Stomach smooth muscle (tissue), 2 donors: ENCODE results near the gene KIF25.

Experiments
- H3K27ac ChIP-seq: one replicate; pipeline ENCODE4 v1.7.0; 2013; ENCODE audit warnings: mild to moderate bottlenecking, low read length, inconsistent platforms
- H3K27me3 ChIP-seq, 2 donors: one replicate each; pipeline ENCODE4 v1.7.0; 2013; ENCODE audit warnings: low read length in 2 of 2; ENCODE audit not compliant: insufficient read depth in 2 of 2, control insufficient read depth in 1 of 2
- H3K36me3 ChIP-seq, 2 donors: one replicate each; pipeline ENCODE4 v1.7.0; 2013; ENCODE audit warnings: low read length in 2 of 2; ENCODE audit not compliant: control insufficient read depth in 2 of 2, insufficient read depth in 2 of 2
- H3K4me1 ChIP-seq: one replicate; pipeline ENCODE4 v1.7.0; 2013; ENCODE audit warnings: low read length; ENCODE audit not compliant: control insufficient read depth, insufficient read depth
- H3K4me3 ChIP-seq, 2 donors: one replicate each; pipeline ENCODE4 v1.7.0; 2013; ENCODE audit warnings: low read length in 2 of 2
- H3K9ac ChIP-seq, 2 donors: one replicate each; pipeline ENCODE4 v1.7.0; 2013; ENCODE audit warnings: low read length in 2 of 2, mild to moderate bottlenecking in 1 of 2
- H3K9me3 ChIP-seq, 2 donors: one replicate each; pipeline ENCODE4 v1.7.0; 2013; ENCODE audit warnings: low read length in 2 of 2; ENCODE audit not compliant: control insufficient read depth in 2 of 2
- donor health status: healthy.
- donor health status: Pancreatic carcinoma.

The KIF25 gene

DNA sequence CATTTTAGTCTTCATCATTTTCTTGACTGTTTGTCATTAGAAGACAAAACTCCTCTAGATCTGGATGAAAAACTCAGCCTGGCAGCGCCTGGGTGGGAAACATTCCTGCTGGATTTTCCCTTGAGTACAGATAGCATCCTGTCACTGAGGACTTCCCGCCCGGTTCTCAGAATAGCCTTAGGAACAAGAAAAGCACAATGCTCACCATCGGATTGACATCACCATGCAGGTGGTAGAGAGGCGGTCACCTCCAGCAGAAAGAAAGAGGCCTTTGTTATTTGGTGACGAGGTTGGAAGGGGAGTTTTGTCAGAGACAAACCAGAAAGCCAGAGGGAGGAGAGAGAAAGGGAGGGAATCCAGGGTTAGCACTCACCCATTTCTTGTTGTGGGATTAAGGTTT is 39.8 kb downstream of the KIF25 start:
- peaks cover 8% of the 10 kb centered on the region for H3K4me1 ChIP-seq
- no peaks in the 10 kb centered on the region for H3K36me3 ChIP-seq
- no peak overlapping the region for H3K27ac ChIP-seq
- no peaks in the 10 kb centered on the region for H3K27me3 ChIP-seq
- no peak overlapping the region for H3K4me3 ChIP-seq
- no peak overlapping the region for H3K9ac ChIP-seq
- H3K9me3 ChIP-seq, result peaks cover 0 to 17% of the 10 kb centered on the region in 2 donors

DNA sequence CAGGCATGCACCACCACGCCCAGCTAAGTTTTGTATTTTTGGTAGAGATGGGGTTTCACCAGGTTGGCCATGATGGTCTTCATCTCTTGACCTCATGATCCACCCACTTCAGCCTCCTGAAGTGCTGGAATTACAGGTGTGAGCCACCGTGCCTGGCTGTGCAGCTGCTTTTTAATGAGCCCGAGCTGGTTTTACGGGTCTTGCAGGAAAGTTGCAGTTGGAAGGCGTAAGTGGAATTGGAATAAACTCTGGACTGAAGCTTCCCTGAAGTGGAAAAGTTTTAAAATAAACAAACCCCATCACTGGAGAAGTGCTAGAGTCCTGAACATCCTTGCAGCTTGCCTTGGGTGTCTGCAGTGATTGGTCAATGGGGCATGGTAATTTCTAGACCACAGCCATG is 40.4 kb downstream of the KIF25 start:
- Histone ChIP-seq H3K36me3 (no peaks in the 10 kb centered on the region), H3K9ac (no peak overlapping the region), H3K4me3 (no peak overlapping the region), H3K27ac (no peak overlapping the region), H3K4me1 (peaks cover 8% of the 10 kb centered on the region), H3K27me3 (no peaks in the 10 kb centered on the region), H3K9me3 (peaks cover 0 to 17% of the 10 kb centered on the region in 2 donors)

DNA sequence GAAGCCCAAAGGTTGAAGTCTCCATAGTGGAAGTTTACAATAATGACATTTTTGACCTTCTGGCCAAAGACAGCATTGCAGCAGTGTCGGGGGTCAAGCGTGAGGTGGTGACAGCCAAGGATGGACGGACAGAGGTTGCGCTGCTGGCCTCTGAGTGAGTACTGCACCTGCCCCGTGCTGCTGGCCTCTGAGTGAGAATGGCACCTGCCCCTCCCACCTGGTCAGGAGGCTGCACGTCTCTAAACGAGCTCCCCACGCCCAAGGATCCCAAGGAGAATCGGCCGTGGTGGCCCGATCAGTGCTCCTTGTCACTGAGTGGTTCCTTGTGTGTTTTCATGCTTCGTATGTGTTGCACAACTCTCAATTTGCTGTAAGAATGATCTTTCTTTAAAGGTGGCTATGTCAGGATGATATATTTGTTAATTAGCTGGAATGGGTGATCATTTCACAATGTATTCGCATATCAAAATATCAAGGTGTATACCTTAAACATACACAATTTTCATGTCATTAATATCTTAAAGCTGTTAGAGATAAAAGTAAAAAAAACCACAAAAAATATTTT is 41.2 kb downstream of the KIF25 start:
- Histone ChIP-seq H3K27ac (no peak overlapping the region), H3K9me3 (peaks cover 0 to 17% of the 10 kb centered on the region in 2 donors), H3K9ac (no peak overlapping the region), H3K27me3 (no peaks in the 10 kb centered on the region), H3K4me3 (no peak overlapping the region), H3K4me1 (peaks cover 8% of the 10 kb centered on the region), H3K36me3 (no peaks in the 10 kb centered on the region)

DNA sequence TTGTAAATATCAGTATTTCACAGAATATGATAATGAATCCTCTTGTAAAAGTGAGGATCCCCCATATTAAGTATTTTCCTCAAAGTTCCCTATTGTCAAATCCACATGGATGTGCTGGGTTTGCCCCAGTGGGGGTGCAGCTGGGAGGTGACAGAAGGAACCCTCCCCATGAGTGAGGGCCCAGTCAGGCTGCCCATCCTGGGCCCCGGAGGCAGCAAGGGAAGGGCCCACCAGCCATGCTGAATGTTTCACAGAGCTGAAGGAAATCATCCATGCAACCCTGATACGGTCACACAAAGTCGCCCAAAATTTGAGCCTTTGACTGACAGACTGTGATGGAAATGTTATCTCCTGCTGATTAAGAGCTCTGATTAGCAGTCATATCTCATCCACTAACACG is 41.8 kb downstream of the KIF25 start:
- no peak overlapping the region for H3K9ac ChIP-seq
- H3K4me3 ChIP-seq, result no peak overlapping the region
- H3K27ac ChIP-seq, result no peak overlapping the region
- no peaks in the 10 kb centered on the region for H3K27me3 ChIP-seq
- H3K4me1 ChIP-seq, result peaks cover 8% of the 10 kb centered on the region
- no peaks in the 10 kb centered on the region for H3K36me3 ChIP-seq
- peaks cover 0 to 17% of the 10 kb centered on the region in 2 donors for H3K9me3 ChIP-seq

DNA sequence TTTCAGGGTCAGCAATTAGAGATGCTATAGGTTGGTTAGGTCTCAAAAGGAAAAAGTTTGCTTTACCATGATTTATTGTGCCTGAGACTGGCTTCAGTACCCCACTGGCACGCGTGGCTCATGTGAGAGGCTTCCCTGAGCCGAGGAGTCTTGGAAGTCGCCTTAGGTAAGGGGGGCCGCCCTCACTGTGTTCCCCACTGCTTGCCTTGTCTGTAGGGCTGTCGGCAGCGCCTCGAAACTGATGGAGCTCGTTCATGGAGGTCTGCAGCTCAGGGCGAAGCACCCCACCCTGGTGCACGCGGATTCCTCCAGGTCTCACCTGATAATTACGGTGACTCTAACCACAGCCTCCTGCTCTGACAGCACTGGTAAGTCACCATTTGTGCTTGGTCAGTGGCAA is 42.4 kb downstream of the KIF25 start:
- Histone ChIP-seq H3K36me3 (no peaks in the 10 kb centered on the region), H3K27me3 (no peaks in the 10 kb centered on the region), H3K27ac (no peak overlapping the region), H3K9ac (no peak overlapping the region), H3K4me1 (peaks cover 8% of the 10 kb centered on the region), H3K4me3 (no peak overlapping the region), H3K9me3 (peaks cover 0 to 17% of the 10 kb centered on the region in 2 donors)

DNA sequence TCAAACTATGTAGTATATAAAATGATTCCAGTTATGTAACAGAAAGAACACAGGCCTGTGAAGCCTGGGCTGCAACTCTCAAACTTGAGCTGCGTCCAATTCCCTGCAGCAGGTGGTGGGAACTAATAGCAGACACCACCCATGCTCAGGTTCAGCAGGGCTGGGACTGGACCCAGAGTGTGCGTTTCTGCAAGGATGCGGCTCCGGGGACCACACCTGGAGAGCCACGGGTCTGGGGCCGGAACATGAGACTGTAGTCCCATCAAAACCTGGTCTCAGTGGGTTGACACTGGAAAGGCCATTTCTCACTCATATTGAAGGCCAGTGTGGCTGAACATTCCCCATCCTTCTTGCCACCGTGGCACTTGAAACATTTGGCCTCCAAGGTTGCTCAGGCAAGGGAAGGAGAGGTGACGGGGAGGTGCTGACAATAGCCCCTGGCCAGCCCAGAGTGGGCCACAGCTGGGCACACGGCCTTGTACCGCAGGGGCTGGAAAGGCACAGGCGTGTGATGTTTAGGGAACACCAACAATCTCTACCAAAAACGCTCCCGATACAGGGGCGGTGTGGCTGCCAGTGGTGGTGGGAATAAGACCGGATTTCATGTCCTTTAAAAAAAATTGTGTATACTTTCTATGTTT is 43.5 kb downstream of the KIF25 start:
- Histone ChIP-seq H3K9ac (no peak overlapping the region), H3K4me3 (no peak overlapping the region), H3K4me1 (peaks cover 1% of the 10 kb centered on the region), H3K27me3 (no peaks in the 10 kb centered on the region), H3K27ac (no peak overlapping the region), H3K9me3 (peaks cover 0 to 17% of the 10 kb centered on the region in 2 donors), H3K36me3 (no peaks in the 10 kb centered on the region)

DNA sequence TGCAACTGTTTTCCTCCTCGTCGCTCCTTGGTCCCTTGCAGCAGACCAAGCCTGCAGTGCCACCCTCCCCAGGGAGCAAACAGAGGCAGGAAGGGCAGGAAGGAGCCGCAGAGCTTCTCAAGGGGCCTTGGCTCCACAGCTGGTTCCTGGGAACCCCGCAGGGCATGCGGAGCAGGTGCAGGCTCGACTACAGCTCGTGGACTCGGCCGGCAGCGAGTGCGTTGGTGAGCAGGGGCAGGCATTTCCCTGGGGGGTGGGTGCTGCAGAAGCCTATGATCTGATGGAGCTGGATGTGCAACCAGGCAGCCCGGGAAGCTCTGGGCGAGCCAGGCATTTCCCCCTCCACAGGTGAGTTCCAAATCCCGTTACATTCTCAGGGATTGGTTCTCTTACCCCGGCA is 44.5 kb downstream of the KIF25 start:
- no peaks in the 10 kb centered on the region for H3K4me1 ChIP-seq
- H3K4me3 ChIP-seq, result no peak overlapping the region
- H3K27ac ChIP-seq, result no peak overlapping the region
- no peaks in the 10 kb centered on the region for H3K36me3 ChIP-seq
- H3K9me3 ChIP-seq, result peaks cover 0 to 17% of the 10 kb centered on the region in 2 donors
- H3K27me3 ChIP-seq, result no peaks in the 10 kb centered on the region
- no peak overlapping the region for H3K9ac ChIP-seq

DNA sequence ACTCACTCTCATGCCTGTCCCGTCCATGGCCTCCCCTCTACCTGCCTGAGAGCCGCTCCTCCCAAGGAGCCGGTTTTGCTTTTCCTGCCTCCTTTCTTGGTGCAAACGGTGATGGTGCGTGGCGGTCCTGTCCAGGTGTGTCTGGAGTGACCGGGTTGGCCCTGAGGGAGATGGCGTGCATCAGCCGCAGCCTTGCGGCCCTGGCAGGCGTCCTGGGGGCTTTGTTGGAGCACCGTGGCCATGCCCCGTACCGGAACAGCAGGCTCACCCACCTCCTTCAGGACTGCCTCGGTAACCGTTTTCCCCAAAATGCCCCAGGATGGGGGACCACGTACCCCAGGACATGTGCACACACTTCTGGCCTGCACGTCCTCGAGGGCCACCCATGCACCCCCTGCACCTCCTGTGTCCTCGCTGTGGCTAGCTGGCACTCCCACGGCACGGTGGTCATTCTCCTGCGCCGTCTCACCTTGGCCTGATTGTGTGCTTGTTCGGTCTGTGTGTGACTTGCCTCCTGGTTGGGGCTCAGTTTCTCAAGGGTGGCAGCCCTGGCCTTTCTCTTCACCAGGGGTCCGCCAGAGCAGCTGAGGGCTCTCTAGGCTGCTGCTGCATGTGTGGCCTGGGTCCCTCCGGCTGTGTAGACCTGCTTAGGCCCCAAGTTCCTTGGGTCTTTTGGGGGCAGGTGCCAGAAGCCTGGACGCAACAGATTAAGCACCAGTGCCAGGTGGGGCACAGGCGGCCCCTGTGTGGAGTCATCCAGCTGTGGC is 45.1 kb downstream of the KIF25 start:
- H3K4me1 ChIP-seq, result no peaks in the 10 kb centered on the region
- no peak overlapping the region for H3K4me3 ChIP-seq
- H3K27ac ChIP-seq, result no peak overlapping the region
- no peak overlapping the region for H3K9ac ChIP-seq
- H3K27me3 ChIP-seq, result no peaks in the 10 kb centered on the region
- no peaks in the 10 kb centered on the region for H3K36me3 ChIP-seq
- H3K9me3 ChIP-seq, result peaks cover 0 to 17% of the 10 kb centered on the region in 2 donors

DNA sequence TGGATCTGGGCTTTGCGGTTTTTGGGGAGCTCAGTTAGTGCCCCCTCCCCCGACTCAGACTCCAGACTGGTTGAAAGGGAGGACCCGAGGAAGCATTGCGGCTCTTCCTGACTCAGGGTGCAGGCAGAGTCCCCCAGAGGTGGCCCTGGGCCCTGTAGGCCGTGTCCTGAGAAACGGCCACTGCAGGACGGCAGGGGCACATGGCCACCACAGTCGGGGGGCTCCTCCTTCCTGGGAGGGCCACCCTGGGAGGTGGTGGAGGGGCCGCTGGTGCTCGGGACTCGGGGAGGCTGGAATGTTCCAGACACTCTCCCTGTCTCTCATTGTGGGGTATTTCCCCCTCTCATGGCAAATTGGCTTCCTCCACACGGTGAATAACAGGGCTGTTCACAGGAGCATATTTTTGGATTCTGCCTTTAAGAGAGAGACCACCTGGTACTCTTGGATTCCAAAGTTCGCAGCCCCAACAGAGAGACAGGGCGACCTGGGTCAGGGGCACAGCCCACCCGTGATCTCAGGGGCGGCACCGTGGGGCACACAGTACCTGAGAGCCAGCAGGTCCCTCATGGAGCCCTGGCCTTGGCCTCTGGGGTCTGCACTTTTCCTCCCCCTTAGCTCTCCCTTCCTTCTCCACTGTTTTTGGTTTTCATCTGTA is 45.8 kb downstream of the KIF25 start:
- Histone ChIP-seq H3K36me3 (no peaks in the 10 kb centered on the region), H3K9me3 (peaks cover 0 to 17% of the 10 kb centered on the region in 2 donors), H3K4me3 (no peak overlapping the region), H3K4me1 (no peaks in the 10 kb centered on the region), H3K27ac (no peak overlapping the region), H3K27me3 (no peaks in the 10 kb centered on the region), H3K9ac (no peak overlapping the region)

DNA sequence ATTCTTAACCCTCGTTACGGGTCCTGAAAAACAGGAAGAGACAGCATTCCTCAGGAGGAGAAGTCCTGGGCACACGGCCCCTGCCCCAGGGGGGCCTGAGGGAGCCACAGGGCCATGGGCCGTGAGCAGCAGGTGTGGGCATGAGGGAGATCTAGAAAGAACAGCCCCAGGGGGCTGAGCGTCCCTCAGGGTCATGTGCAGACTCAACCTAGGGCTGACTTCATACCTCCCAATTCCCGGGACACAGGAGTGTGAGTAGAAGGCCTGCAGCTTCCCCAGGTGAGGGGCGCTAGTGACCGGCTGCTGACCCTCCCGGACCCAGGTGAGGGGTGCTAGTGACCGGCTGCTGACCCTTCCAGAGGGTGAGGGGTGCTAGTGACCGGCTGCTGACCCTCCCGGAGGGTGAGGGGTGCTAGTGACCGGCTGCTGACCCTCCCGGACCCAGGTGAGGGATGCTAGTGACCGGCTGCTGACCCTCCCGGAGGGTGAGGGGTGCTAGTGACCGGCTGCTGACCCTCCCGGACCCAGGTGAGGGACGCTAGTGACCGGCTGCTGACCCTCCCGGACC is 46.5 kb downstream of the KIF25 start:
- H3K27me3 ChIP-seq, result no peaks in the 10 kb centered on the region
- no peak overlapping the region for H3K4me3 ChIP-seq
- no peaks in the 10 kb centered on the region for H3K36me3 ChIP-seq
- no peak overlapping the region for H3K9ac ChIP-seq
- no peaks in the 10 kb centered on the region for H3K4me1 ChIP-seq
- H3K27ac ChIP-seq, result no peak overlapping the region
- peaks cover 0 to 17% of the 10 kb centered on the region in 2 donors for H3K9me3 ChIP-seq
